Small intestine (tissue), 7 donors: ENCODE results near the gene ZCCHC12. TPM values are rescaled to one million over a fixed set of nuclear protein-coding genes. Genes with fewer than 3 reads are reported as not detected.
A peak's percentile ranks its signal among the peaks of the same experiment; 100 is the strongest.
"Not testable (repeated sequence)": the region's sequence is repeated elsewhere in the genome, so short reads cannot be mapped to it uniquely, and the experiment has no call there.

Experiments used
- DNase-seq, 2 donors: peaks; one replicate each; pipeline versions ENCODE4 v3.0.0 to v3.0.0-alpha.2; 2013
- FAIRE-seq: peaks from 2 replicates; lab custom pipeline; 2012; peaks lifted over from hg19 to GRCh38; lab: Jason Lieb, UNC
- H3K27ac ChIP-seq, 3 donors: one replicate each; pipeline ENCODE4 v1.5.1; 2013; ENCODE audit warnings: low read length in 2 of 3, mild to moderate bottlenecking in 2 of 3, control low read depth in 1 of 3, inconsistent platforms in 1 of 3, low read depth in 1 of 3, moderate library complexity in 1 of 3
- H3K27me3 ChIP-seq, 3 donors: one replicate each; pipeline ENCODE4 v1.6.1; 2013; ENCODE audit warnings: low read length in 3 of 3, inconsistent platforms in 1 of 3; ENCODE audit not compliant: control insufficient read depth in 3 of 3, insufficient read depth in 3 of 3
- H3K36me3 ChIP-seq, 3 donors: one replicate each; pipeline ENCODE4 v1.6.1; 2013; ENCODE audit warnings: low read length in 3 of 3, inconsistent platforms in 1 of 3, low read depth in 1 of 3, mild to moderate bottlenecking in 1 of 3, moderate library complexity in 1 of 3; ENCODE audit not compliant: control insufficient read depth in 3 of 3, insufficient read depth in 2 of 3
- H3K4me1 ChIP-seq, 3 donors: one replicate each; pipeline ENCODE4 v1.6.1; 2013; ENCODE audit warnings: low read length in 2 of 3, inconsistent platforms in 1 of 3, low read depth in 1 of 3, mild to moderate bottlenecking in 1 of 3, moderate library complexity in 1 of 3; ENCODE audit not compliant: control insufficient read depth in 3 of 3, insufficient read depth in 2 of 3
- H3K4me3 ChIP-seq, 3 donors: one replicate each; pipeline ENCODE4 v1.5.1; 2013; ENCODE audit warnings: low read length in 3 of 3, control low read depth in 1 of 3, inconsistent platforms in 1 of 3, low read depth in 1 of 3, mild to moderate bottlenecking in 1 of 3, moderate library complexity in 1 of 3
- H3K9me3 ChIP-seq, 2 donors: one replicate each; pipeline ENCODE4 v1.6.1; 2013; ENCODE audit warnings: low read depth in 1 of 2, low read length in 1 of 2; ENCODE audit not compliant: control insufficient read depth in 2 of 2, insufficient read depth in 1 of 2
- WGBS, 3 donors: extraction: QIAGEN DNeasy Blood & Tissue Kit; methylation state at CpG; one replicate each; pipeline ENCODE4 v1.1.7; 2013; 5-methylcytosine and 5-hydroxymethylcytosine counted together
- polyA plus RNA-seq, 4 donors: library from polyadenylated mRNA; stranded (reverse) in 3 of 4; unstranded in 1 of 4; fragments of 200-250 nt in 3 of 4; fragments of 120-200 nt in 1 of 4; gene quantifications; one replicate each; pipeline versions ENCODE4 v1.2.1 to v1.2.3, GENCODE V29; 2013
- donor health status: healthy with polysubstance abuse.
- donor health status: control.
- donor health status: control.
- donor health status: Bipolar disorder and iron deficiency.
- donor health status: healthy.

The ZCCHC12 gene
- polyA plus RNA-seq, 4 donors = 0.25 to 1.8 TPM; not detected in 2

DNA sequence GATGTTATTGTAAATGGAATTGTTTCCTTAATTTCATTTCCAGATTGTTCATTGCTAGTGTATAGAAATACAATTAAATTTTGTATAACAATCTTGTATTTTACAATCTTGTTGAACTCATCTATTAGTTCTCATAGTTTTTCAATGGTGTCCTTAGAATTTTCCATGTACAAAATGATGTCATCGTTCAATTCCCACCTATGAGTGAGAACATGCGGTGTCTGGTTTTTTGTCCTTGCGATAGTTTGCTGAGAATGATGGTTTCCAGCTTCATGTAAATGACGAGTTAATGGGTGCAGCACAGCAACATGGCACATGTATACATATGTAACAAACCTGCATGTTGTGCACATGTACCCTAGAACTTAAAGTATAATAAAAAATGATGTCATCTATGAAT lies 6.4 kb upstream of the ZCCHC12 start:
- not testable (repeated sequence) for H3K4me1 ChIP-seq, H3K9me3 ChIP-seq, H3K36me3 ChIP-seq, FAIRE-seq, DNase-seq, H3K4me3 ChIP-seq, H3K27ac ChIP-seq, H3K27me3 ChIP-seq
- 83 to 92% (median 90%) methylated on average over 4 of the region's 4 CpGs for WGBS, 3 donors

DNA sequence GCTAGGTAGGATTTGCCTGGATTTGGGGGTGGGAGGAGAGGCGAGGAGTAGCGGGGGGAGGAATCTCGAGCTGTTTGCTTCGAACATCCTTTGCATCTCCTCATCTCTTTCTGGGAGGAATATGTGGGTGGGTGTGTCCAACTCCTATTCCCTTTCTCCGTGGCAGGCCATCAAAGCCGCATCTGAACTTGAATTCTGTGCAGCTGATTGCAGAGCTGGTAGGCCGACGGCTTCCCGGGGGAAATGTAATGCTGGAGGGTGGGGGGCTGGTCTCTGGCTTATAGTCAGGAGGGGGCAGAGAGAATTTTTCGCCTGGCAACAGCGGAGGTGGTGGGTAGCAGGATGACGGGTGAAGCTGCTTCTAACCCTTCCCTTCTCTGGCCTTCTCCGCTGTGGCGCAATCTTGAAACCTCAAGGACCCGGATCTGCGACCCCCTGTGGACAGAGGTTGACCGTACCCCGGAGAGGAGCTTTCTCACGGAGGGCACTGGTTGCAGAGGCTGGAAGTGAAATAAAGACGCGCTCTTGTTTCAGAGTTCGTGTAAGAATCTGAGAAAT lies 628 bp downstream of the ZCCHC12 start:
- peak overlapping the region in 1 of 3 donors; percentile 17 for H3K27ac ChIP-seq
- WGBS, 3 donors = 3 to 44% (median 17%) methylated on average over 20 to 22 of the region's 22 CpGs
- DNase-seq = no peak
- peak overlapping the region in 1 of 3 donors; percentile 22 for H3K4me3 ChIP-seq
- no peak for FAIRE-seq
- no peaks in the 10 kb centered on the region for H3K36me3 ChIP-seq
- H3K9me3 ChIP-seq = no peaks in the 10 kb centered on the region
- peaks cover 0 to 4% (median 0%) of the 10 kb centered on the region in 3 donors for H3K4me1 ChIP-seq
- peaks cover 0 to 58% (median 12%) of the 10 kb centered on the region in 3 donors for H3K27me3 ChIP-seq

DNA sequence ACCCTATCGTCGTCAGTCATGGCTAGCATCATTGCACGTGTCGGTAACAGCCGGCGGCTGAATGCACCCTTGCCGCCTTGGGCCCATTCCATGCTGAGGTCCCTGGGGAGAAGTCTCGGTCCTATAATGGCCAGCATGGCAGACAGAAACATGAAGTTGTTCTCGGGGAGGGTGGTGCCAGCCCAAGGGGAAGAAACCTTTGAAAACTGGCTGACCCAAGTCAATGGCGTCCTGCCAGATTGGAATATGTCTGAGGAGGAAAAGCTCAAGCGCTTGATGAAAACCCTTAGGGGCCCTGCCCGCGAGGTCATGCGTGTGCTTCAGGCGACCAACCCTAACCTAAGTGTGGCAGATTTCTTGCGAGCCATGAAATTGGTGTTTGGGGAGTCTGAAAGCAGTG lies 1.6 kb downstream of the ZCCHC12 start:
- DNase-seq = peak in 1 of 2 donors; percentile 6
- Histone ChIP-seq H3K9me3 (no peaks in the 10 kb centered on the region), H3K4me3 (no peak overlapping the region), H3K27ac (no peak overlapping the region), H3K36me3 (no peaks in the 10 kb centered on the region), H3K27me3 (peaks cover 0 to 58% (median 12%) of the 10 kb centered on the region in 3 donors), H3K4me1 (peaks cover 0 to 4% (median 0%) of the 10 kb centered on the region in 3 donors)
- WGBS, 3 donors = 20 to 55% (median 23%) methylated on average over 15 to 16 of the region's 16 CpGs
- FAIRE-seq = no peak

- peak overlapping the region in 1 of 3 donors; percentile 63 for H3K27ac ChIP-seq
- 3 to 32% (median 9%) methylated on average over 36 to 50 of the region's 50 CpGs for WGBS, 3 donors
- H3K4me1 ChIP-seq = no peaks in the 10 kb centered on the region
These were observed 15.8 kb downstream of the ZCCHC12 start for GRCh38 chrX:118839334-118839958.

DNA sequence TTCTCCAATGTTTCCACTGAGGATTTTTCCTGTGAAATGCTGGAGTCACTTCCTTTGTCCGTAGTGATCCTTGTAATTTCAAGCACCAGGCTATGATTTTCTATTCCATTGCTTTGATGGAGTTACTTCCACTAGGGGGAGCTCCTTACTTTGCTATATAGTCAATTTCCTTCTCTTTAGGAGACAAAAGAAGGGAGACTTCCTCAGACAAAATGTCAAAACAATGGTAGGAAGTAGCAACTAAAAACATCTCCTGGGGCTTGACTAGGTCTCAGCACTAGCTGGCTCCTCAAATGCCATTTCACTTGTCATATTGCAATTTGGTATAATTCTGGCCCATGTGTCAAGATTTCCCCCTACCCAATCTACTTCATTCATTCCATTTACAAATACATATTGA lies 24.1 kb downstream of the ZCCHC12 start:
- DNase-seq (peak; percentile 53 to 63), FAIRE-seq (no peak)
- H3K4me3 ChIP-seq = no peak overlapping the region
- no peaks in the 10 kb centered on the region for H3K36me3 ChIP-seq
- no peaks in the 10 kb centered on the region for H3K9me3 ChIP-seq
- H3K27me3 ChIP-seq = no peaks in the 10 kb centered on the region
- no peaks in the 10 kb centered on the region for H3K4me1 ChIP-seq
- no peak overlapping the region for H3K27ac ChIP-seq
- WGBS, 3 donors = 10 to 13% (median 10%) methylated on average over 1 of the region's 1 CpG

More at GRCh38 chrX:118839334-118839958, 15.8 kb downstream of the ZCCHC12 start:
- no peaks in the 10 kb centered on the region for H3K9me3 ChIP-seq
- DNase-seq (peak; percentile 53 to 86), FAIRE-seq (no peak)
- H3K27me3 ChIP-seq = no peaks in the 10 kb centered on the region
- no peaks in the 10 kb centered on the region for H3K36me3 ChIP-seq
- peak overlapping the region in 2 of 3 donors; percentile 16 to 57 for H3K4me3 ChIP-seq

GRCh38 chrX:118853596-118853995 lies 30.0 kb downstream of the ZCCHC12 start:
- Histone ChIP-seq H3K27me3 (no peaks in the 10 kb centered on the region), H3K9me3 (no peaks in the 10 kb centered on the region), H3K27ac (no peak overlapping the region), H3K36me3 (no peaks in the 10 kb centered on the region), H3K4me3 (no peak overlapping the region), H3K4me1 (no peaks in the 10 kb centered on the region)
- FAIRE-seq = no peak
- no peak for DNase-seq
- WGBS, 3 donors = 61 to 77% (median 73%) methylated on average over 3 of the region's 3 CpGs

GRCh38 chrX:118855681-118856310 lies 32.2 kb downstream of the ZCCHC12 start:
- Histone ChIP-seq H3K36me3 (no peaks in the 10 kb centered on the region), H3K4me3 (no peak overlapping the region), H3K9me3 (no peaks in the 10 kb centered on the region), H3K27me3 (no peaks in the 10 kb centered on the region), H3K27ac (no peak overlapping the region), H3K4me1 (no peaks in the 10 kb centered on the region)
- DNase-seq (peak in 1 of 2 donors; percentile 28), FAIRE-seq (no peak)
- 83 to 90% (median 88%) methylated on average over 3 of the region's 3 CpGs for WGBS, 3 donors

- 36 to 55% (median 52%) methylated on average over 3 of the region's 3 CpGs for WGBS, 3 donors
- no peaks in the 10 kb centered on the region for H3K4me1 ChIP-seq
- FAIRE-seq (no peak), DNase-seq (no peak)
- no peaks in the 10 kb centered on the region for H3K9me3 ChIP-seq
- H3K27me3 ChIP-seq = no peaks in the 10 kb centered on the region
- no peaks in the 10 kb centered on the region for H3K36me3 ChIP-seq
- no peak overlapping the region for H3K4me3 ChIP-seq
- no peak overlapping the region for H3K27ac ChIP-seq
These were observed 33.4 kb downstream of the ZCCHC12 start for GRCh38 chrX:118857006-118857405.
